ENCODE results near the gene PIK3C2B.
A peak's percentile ranks its signal among the peaks of the same experiment; 100 is the strongest.

DNA sequence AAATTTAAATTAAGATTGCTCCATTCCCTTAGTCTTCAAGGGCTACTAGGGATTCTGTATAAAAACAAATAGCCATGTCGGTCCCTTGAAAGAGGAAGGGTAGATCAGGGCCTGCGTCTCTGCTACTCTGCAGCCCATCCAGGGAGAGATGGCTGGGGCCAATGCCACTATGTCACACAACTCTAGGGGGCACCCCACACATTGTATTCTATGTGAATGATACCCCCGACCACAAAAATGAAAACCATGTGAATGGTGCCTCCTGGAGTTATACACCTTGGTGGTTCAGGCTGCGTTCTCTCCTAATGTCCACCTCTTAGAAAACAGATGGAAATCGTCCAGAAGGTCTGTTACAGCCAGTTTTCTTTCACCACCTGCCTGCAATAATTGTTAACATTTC lies 18.0 kb downstream of the PIK3C2B start:
- TF ChIP-seq, protein P1, sequence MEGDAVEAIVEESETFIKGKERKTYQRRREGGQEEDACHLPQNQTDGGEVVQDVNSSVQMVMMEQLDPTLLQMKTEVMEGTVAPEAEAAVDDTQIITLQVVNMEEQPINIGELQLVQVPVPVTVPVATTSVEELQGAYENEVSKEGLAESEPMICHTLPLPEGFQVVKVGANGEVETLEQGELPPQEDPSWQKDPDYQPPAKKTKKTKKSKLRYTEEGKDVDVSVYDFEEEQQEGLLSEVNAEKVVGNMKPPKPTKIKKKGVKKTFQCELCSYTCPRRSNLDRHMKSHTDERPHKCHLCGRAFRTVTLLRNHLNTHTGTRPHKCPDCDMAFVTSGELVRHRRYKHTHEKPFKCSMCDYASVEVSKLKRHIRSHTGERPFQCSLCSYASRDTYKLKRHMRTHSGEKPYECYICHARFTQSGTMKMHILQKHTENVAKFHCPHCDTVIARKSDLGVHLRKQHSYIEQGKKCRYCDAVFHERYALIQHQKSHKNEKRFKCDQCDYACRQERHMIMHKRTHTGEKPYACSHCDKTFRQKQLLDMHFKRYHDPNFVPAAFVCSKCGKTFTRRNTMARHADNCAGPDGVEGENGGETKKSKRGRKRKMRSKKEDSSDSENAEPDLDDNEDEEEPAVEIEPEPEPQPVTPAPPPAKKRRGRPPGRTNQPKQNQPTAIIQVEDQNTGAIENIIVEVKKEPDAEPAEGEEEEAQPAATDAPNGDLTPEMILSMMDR (IDR thresholded peaks at IDR 0.05 in 2 of 3, conservative IDR thresholded peaks at IDR 0.05 in 1 of 3; ENCODE audit: borderline replicate concordance in 1 of 3, insufficient read depth in 1 of 3, low read depth in 2 of 3, low read length in 2 of 3), result peak in 2 of 3 experiments; percentile 24 to 32; a peak in 2 of 6 replicates
- TF ChIP-seq EZH2phosphoT487 (IDR thresholded peaks at IDR 0.05; ENCODE audit: borderline replicate concordance) (no peak), POLR2A (IDR thresholded peaks at IDR 0.05; ENCODE audit: borderline replicate concordance, extremely low read depth, insufficient read depth, insufficient read length) (no peak)
